GM23338 (cell line): ENCODE measurements around the gene CCDC70. TPM values are rescaled to one million over a fixed set of nuclear protein-coding genes. Genes with fewer than 3 reads are reported as not detected.

Source experiments
- ATAC-seq: fragments of 200-7000 bp; cut with Tn5 transposase; 3 replicates; pipeline ENCODE4 v1.9.1; 2020
- DNase-seq: peaks from one replicate; pipeline ENCODE4 v3.0.0-alpha.2; 2015; ENCODE audit warnings: low spot score
- H2AFZ ChIP-seq: fragments of 200-600 bp; sonication (generic); 2 replicates; pipeline ENCODE4 v1.8.0; 2016; ENCODE audit warnings: antibody characterized with exemption, mild to moderate bottlenecking, moderate library complexity
- H3F3A ChIP-seq: fragments of 200-600 bp; sonication (generic); replicated peaks from 2 replicates; pipeline ENCODE4 v1.8.0; 2017; ENCODE audit warnings: antibody characterized with exemption, mixed run types, low read depth
- H3K27ac ChIP-seq: fragments of 200-600 bp; sonication (generic); 2 replicates; pipeline ENCODE4 v1.6.1; 2016; ENCODE audit warnings: low read depth
- H3K27me3 ChIP-seq: fragments of 200-600 bp; sonication (generic); 2 replicates; pipeline ENCODE4 v1.8.0; 2016; ENCODE audit warnings: mild to moderate bottlenecking, mixed run types, moderate library complexity; ENCODE audit not compliant: insufficient read depth
- H3K36me3 ChIP-seq: fragments of 200-600 bp; sonication (generic); 2 replicates; pipeline ENCODE4 v1.8.0; 2016; ENCODE audit warnings: mild to moderate bottlenecking; ENCODE audit not compliant: insufficient read depth
- H3K4me1 ChIP-seq: fragments of 200-600 bp; sonication (generic); 2 replicates; pipeline ENCODE4 v1.8.0; 2016; ENCODE audit warnings: mild to moderate bottlenecking, moderate library complexity; ENCODE audit not compliant: insufficient read depth
- H3K4me2 ChIP-seq: fragments of 200-600 bp; sonication (generic); 2 replicates; pipeline ENCODE4 v1.7.1; 2017; ENCODE audit warnings: mixed run types
- H3K4me3 ChIP-seq: fragments of 200-600 bp; sonication (generic); 2 replicates; pipeline ENCODE4 v1.6.1; 2016; ENCODE audit warnings: mixed run types
- H3K79me2 ChIP-seq: fragments of 200-600 bp; sonication (generic); replicated peaks from 2 replicates; pipeline ENCODE4 v1.8.0; 2017; ENCODE audit warnings: mild to moderate bottlenecking; ENCODE audit not compliant: insufficient read depth
- H3K9me2 ChIP-seq: fragments of 200-600 bp; sonication (generic); 2 replicates; pipeline ENCODE4 v1.8.0; 2017; ENCODE audit not compliant: insufficient read depth
- H4K20me1 ChIP-seq: fragments of 200-600 bp; sonication (generic); replicated peaks from 2 replicates; pipeline ENCODE4 v1.8.0; 2017; ENCODE audit warnings: mild to moderate bottlenecking; ENCODE audit not compliant: insufficient read depth
- H3K27ac Mint-ChIP-seq: 2 replicates; pipeline ENCODE4 v1.8.0; 2020; ENCODE audit warnings: inconsistent platforms, mild to moderate bottlenecking, moderate library complexity, mixed read lengths
- H3K27me3 Mint-ChIP-seq: 3 replicates; pipeline ENCODE4 v1.8.0; 2022; ENCODE audit warnings: low read depth, mild to moderate bottlenecking, moderate library complexity, mixed read lengths, inconsistent platforms; ENCODE audit not compliant: insufficient read depth, poor library complexity
- H3K36me3 Mint-ChIP-seq: 3 replicates; pipeline ENCODE4 v1.8.0; 2021; ENCODE audit warnings: low read depth, mild to moderate bottlenecking, inconsistent platforms, moderate library complexity, mixed read lengths
- H3K4me1 Mint-ChIP-seq: 3 replicates; pipeline ENCODE4 v1.8.0; 2020; ENCODE audit warnings: mild to moderate bottlenecking, inconsistent platforms, mixed read lengths
- H3K4me3 Mint-ChIP-seq: 3 replicates; pipeline ENCODE4 v1.8.0; 2021; ENCODE audit warnings: moderate library complexity, mild to moderate bottlenecking, inconsistent platforms, mixed read lengths
- H3K9me3 Mint-ChIP-seq: 3 replicates; pipeline ENCODE4 v1.8.0; 2020; ENCODE audit warnings: moderate library complexity, mild to moderate bottlenecking, inconsistent platforms, mixed read lengths
- CREB1 ChIP-seq: fragments of 250-450 bp; sonication (Bioruptor Pico); IDR thresholded peaks from 2 replicates; pipeline ENCODE4 v1.5.0; 2020; ENCODE audit warnings: low read depth, mild to moderate bottlenecking, moderate library complexity
- ETS1 ChIP-seq: IDR thresholded peaks from 2 replicates; pipeline ENCODE4 v1.6.1; 2016; ENCODE audit warnings: antibody characterized with exemption
- EZH2 ChIP-seq: fragments of 200-600 bp; sonication (generic); IDR thresholded peaks from one replicate; pipeline ENCODE4 v1.8.0; 2017; ENCODE audit warnings: antibody characterized with exemption, mild to moderate bottlenecking, low read depth; ENCODE audit not compliant: unreplicated experiment
- EZH2phosphoT487 ChIP-seq: fragments of 200-600 bp; sonication (generic); IDR thresholded peaks from one replicate; pipeline ENCODE4 v1.8.1; 2018; ENCODE audit warnings: antibody characterized with exemption; ENCODE audit not compliant: unreplicated experiment
- JUNB ChIP-seq: IDR thresholded peaks from one replicate; pipeline ENCODE4 v1.6.1; 2016; ENCODE audit warnings: antibody characterized with exemption; ENCODE audit not compliant: unreplicated experiment
- NANOG ChIP-seq: IDR thresholded peaks from 2 replicates; pipeline ENCODE4 v1.6.1; 2016; ENCODE audit warnings: antibody characterized with exemption, borderline replicate concordance
- STAT1 ChIP-seq: IDR thresholded peaks from one replicate; pipeline ENCODE4 v1.6.1; 2016; ENCODE audit warnings: antibody characterized with exemption; ENCODE audit not compliant: unreplicated experiment
- ZNF114 ChIP-seq: fragments of 250-450 bp; sonication (Bioruptor Pico); IDR thresholded peaks from 2 replicates; pipeline ENCODE4 v1.5.0; 2020; ENCODE audit warnings: mild to moderate bottlenecking, moderate library complexity
- ZNF462 ChIP-seq: fragments of 250-450 bp; sonication (Bioruptor Pico); IDR thresholded peaks from 2 replicates; pipeline ENCODE4 v1.5.0; 2020; ENCODE audit warnings: mild to moderate bottlenecking, moderate library complexity
- polyA plus RNA-seq: library from polyadenylated mRNA; unstranded; fragments of >200 nt; fragmentation: Nextera tagmentation; extraction: Ambion mirVana; gene quantifications from 2 replicates; pipeline ENCODE4 v1.2.1, GENCODE V29; 2016
- total RNA-seq: library from RNA; depleted of rRNA; stranded (reverse); fragments of >200 nt; shearing (Covaris generic); gene quantifications from 2 replicates; pipeline ENCODE4 v1.2.3, GENCODE V29; 2014
- TF ChIP-seq, protein P1 (sequence below): IDR thresholded peaks from one replicate; pipeline ENCODE4 v1.6.1; 2018; ENCODE audit warnings: antibody characterized with exemption; ENCODE audit not compliant: unreplicated experiment

CCDC70 gene
- total and polyA plus RNA-seq, 2 experiments from 2014 or later, result not detected

DNA sequence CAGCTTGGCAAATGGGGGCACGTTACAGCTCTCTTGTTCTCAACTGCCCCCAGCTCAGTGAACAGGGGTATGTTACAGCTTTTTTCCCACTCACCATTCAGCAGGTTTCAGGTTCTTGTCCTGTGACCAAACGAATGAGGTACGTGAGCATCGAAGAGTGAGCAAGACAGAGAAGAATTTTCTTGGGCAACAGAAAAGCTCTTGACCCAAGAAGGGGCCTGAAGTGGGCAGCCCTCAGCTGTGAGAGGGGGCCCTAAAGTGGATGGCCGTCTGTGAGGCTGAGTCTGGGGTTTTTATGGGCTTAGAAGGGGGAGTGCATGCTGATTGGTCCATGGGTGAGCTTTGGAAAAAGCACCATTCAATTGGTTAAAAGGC is 21.4 kb downstream of the CCDC70 start:
- Histone ChIP-seq H2AFZ (no peak overlapping the region), H3K27ac (no peak overlapping the region), H3K79me2 (no peaks in the 10 kb centered on the region), H3K4me1 (no peaks in the 10 kb centered on the region), H4K20me1 (no peaks in the 10 kb centered on the region), H3K36me3 (no peaks in the 10 kb centered on the region), H3K4me3 (no peak overlapping the region), H3K4me2 (no peak overlapping the region), H3K9me2 (peaks cover 6% of the 10 kb centered on the region; the same call in 1 of the 2 replicates), H3F3A (no peaks in the 10 kb centered on the region), H3K27me3 (no peaks in the 10 kb centered on the region)
- Mint-ChIP-seq H3K4me1 (no peaks in the 10 kb centered on the region), H3K4me3 (no peak overlapping the region), H3K27me3 (peaks cover 3% of the 10 kb centered on the region), H3K36me3 (peaks cover 7% of the 10 kb centered on the region; the same call in 2 of the 3 replicates), H3K27ac (no peak overlapping the region), H3K9me3 (peaks cover 20% of the 10 kb centered on the region)
- no peak for DNase-seq
- no peak for TF ChIP-seq ETS1
- TF ChIP-seq STAT1, result no peak
- ATAC-seq, result no peak

DNA sequence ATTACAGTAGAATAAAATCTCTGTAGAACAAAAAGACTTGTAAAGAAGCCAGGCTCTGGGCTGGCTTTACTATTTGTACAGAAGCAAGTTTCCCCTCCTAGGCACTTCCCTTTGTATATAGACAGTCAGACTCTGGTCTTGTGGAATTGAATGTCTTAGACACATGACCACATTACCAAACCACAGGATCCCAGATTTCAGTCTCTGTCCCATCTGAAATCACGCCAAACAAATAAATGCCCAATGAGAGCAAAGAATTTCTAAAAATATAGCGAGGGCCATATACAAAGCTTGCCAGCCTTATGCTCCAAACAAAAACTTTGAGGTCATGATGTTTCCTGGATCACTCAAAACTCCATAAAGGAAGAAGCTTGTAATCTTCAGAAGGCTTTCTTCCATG is 23.9 kb downstream of the CCDC70 start:
- Histone ChIP-seq H3K27me3 (no peaks in the 10 kb centered on the region), H3K79me2 (no peaks in the 10 kb centered on the region), H4K20me1 (no peaks in the 10 kb centered on the region), H3K36me3 (no peaks in the 10 kb centered on the region), H2AFZ (no peak overlapping the region), H3K4me1 (no peaks in the 10 kb centered on the region), H3K4me2 (no peak overlapping the region), H3K4me3 (no peak overlapping the region), H3F3A (no peaks in the 10 kb centered on the region), H3K27ac (no peak overlapping the region), H3K9me2 (peaks cover 6% of the 10 kb centered on the region; the same call in 1 of the 2 replicates)
- H3K27ac Mint-ChIP-seq, result no peak overlapping the region
- ATAC-seq (no peak), DNase-seq (no peak)
- no peaks in the 10 kb centered on the region for H3K4me1 Mint-ChIP-seq
- peaks cover 7% of the 10 kb centered on the region for H3K36me3 Mint-ChIP-seq
- no peak for TF ChIP-seq ZNF114 (CRISPR knock-in tag)
- no peak for TF ChIP-seq ETS1
- no peak for TF ChIP-seq NANOG
- no peak for TF ChIP-seq CREB1 (CRISPR knock-in tag)
- TF ChIP-seq, protein P1, sequence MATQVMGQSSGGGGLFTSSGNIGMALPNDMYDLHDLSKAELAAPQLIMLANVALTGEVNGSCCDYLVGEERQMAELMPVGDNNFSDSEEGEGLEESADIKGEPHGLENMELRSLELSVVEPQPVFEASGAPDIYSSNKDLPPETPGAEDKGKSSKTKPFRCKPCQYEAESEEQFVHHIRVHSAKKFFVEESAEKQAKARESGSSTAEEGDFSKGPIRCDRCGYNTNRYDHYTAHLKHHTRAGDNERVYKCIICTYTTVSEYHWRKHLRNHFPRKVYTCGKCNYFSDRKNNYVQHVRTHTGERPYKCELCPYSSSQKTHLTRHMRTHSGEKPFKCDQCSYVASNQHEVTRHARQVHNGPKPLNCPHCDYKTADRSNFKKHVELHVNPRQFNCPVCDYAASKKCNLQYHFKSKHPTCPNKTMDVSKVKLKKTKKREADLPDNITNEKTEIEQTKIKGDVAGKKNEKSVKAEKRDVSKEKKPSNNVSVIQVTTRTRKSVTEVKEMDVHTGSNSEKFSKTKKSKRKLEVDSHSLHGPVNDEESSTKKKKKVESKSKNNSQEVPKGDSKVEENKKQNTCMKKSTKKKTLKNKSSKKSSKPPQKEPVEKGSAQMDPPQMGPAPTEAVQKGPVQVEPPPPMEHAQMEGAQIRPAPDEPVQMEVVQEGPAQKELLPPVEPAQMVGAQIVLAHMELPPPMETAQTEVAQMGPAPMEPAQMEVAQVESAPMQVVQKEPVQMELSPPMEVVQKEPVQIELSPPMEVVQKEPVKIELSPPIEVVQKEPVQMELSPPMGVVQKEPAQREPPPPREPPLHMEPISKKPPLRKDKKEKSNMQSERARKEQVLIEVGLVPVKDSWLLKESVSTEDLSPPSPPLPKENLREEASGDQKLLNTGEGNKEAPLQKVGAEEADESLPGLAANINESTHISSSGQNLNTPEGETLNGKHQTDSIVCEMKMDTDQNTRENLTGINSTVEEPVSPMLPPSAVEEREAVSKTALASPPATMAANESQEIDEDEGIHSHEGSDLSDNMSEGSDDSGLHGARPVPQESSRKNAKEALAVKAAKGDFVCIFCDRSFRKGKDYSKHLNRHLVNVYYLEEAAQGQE, result no peak
- no peak for TF ChIP-seq JUNB
- no peak for TF ChIP-seq EZH2phosphoT487
- TF ChIP-seq ZNF462 (CRISPR knock-in tag), result no peak
- TF ChIP-seq STAT1, result no peak
- TF ChIP-seq EZH2, result no peak
- H3K4me3 Mint-ChIP-seq, result no peak overlapping the region
- H3K9me3 Mint-ChIP-seq, result peaks cover 20% of the 10 kb centered on the region
- H3K27me3 Mint-ChIP-seq, result peaks cover 3% of the 10 kb centered on the region
